Right hindlimb (tissue), 1 donor: Measurements from ENCODE around the gene RPS6KA5.

ENCODE experiments used
- DNase-seq: peaks from one replicate; pipeline ENCODE4 v3.0.0-alpha.2; 2018

Gene RPS6KA5

GRCh38 chr14:90803249-90803648 lies 257.2 kb downstream of the RPS6KA5 start:
- no peak for DNase-seq

DNA sequence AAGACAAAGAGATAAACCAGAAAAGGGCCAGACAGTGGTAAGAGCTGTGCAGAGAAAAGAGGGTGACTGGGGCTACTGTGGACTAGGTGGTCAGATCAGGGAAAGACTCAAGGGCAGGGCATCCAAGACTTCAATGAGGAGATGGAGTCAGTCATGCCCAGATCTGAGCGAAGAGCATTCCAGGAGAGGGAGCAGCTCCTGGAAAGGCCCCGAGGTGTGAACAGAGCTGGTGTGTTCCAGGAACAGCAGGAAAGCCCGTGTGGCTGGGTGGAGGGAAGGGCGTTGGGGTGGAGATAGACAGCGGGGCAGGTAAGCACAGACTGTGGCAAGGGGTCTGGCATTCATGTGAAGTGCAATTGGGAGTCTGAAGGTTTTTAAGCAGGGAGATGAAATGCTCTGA lies 261.0 kb downstream of the RPS6KA5 start:
- no peak for DNase-seq

- DNase-seq = no peak
Measured at GRCh38 chr14:90797919-90798318, 262.5 kb downstream of the RPS6KA5 start.
